K562 (cell line): Measurements from ENCODE around the gene CMTM1. TPM values are rescaled to one million over a fixed set of nuclear protein-coding genes. Genes with fewer than 3 reads are reported as not detected.

Experiments
- DDX20 ChIP-seq: fragments of 450-650 bp; IDR thresholded peaks from 2 replicates; pipeline ENCODE4 v1.6.1; 2016; ENCODE audit warnings: missing genetic modification characterization, low read depth, mild to moderate bottlenecking, missing compliant biosample characterization, moderate library complexity
- DMBX1 ChIP-seq: fragments of 250-450 bp; sonication (Bioruptor Pico); IDR thresholded peaks from 2 replicates; pipeline ENCODE4 v1.8.0; 2022; ENCODE audit warnings: inconsistent platforms, mild to moderate bottlenecking, moderate library complexity, borderline replicate concordance
- DPF2 ChIP-seq: fragments of 450-650 bp; IDR thresholded peaks from 2 replicates; pipeline ENCODE4 v1.6.1; 2016
- ELF4 ChIP-seq: fragments of 450-650 bp; formaldehyde crosslinking; IDR thresholded peaks from 2 replicates; pipeline ENCODE4 v1.4.0; 2022; ENCODE audit warnings: missing genetic modification characterization
- ESRRA ChIP-seq: fragments of 450-650 bp; IDR thresholded peaks from 2 replicates; pipeline ENCODE4 v1.6.1; 2014; ENCODE audit warnings: low read depth, mild to moderate bottlenecking, moderate library complexity, borderline replicate concordance
- ETV6 ChIP-seq, 3 experiments: fragments of 150-350 bp in 1 of 3; sonication (generic) in 1 of 3; formaldehyde crosslinking in 1 of 3; IDR thresholded peaks; 2 replicates each; pipeline versions ENCODE4 v1.6.1 to v1.8.0; 2014 to 2022; ENCODE audit warnings: borderline replicate concordance in 2 of 3, low read depth in 2 of 3, antibody characterized with exemption in 1 of 3, low read length in 1 of 3, mild to moderate bottlenecking in 1 of 3, missing genetic modification reagents in 1 of 3
- HDAC2 ChIP-seq: fragments of 450-650 bp; IDR thresholded peaks from 2 replicates; pipeline ENCODE4 v1.6.1; 2016; ENCODE audit warnings: mild to moderate bottlenecking
- KLF10 ChIP-seq: fragments of 250-450 bp; sonication (Bioruptor Pico); IDR thresholded peaks from 2 replicates; pipeline ENCODE4 v1.6.1; 2021; ENCODE audit warnings: matching md5 sums
- KLF16 ChIP-seq: IDR thresholded peaks from 2 replicates; pipeline ENCODE4 v1.6.1; 2016; ENCODE audit warnings: antibody characterized with exemption
- MBD2 ChIP-seq: sonication (generic); IDR thresholded peaks from 2 replicates; pipeline ENCODE4 v1.6.1; 2016; ENCODE audit warnings: low read depth, borderline replicate concordance
- NEUROD1 ChIP-seq: fragments of 150-350 bp; IDR thresholded peaks from 2 replicates; pipeline ENCODE4 v1.6.1; 2014; ENCODE audit warnings: borderline replicate concordance, low read length, low read depth; ENCODE audit not compliant: partially characterized antibody
- NR2F6 ChIP-seq: fragments of 450-650 bp; formaldehyde crosslinking; IDR thresholded peaks from 2 replicates; pipeline ENCODE4 v1.4.0; 2020; ENCODE audit warnings: mild to moderate bottlenecking
- POLR2B ChIP-seq: fragments of 450-650 bp; IDR thresholded peaks from 2 replicates; pipeline ENCODE4 v1.6.1; 2018; ENCODE audit warnings: low read depth; ENCODE audit not compliant: partially characterized antibody
- RUNX1 ChIP-seq: sonication (generic); IDR thresholded peaks from 2 replicates; pipeline ENCODE4 v1.6.1; 2016; ENCODE audit warnings: antibody characterized with exemption, low read depth
- SREBF2 ChIP-seq: sonication (generic); formaldehyde crosslinking; IDR thresholded peaks from 2 replicates; pipeline ENCODE4 v1.4.0; 2020; ENCODE audit warnings: mild to moderate bottlenecking, missing genetic modification reagents
- TEAD4 ChIP-seq, 2 experiments: sonication (generic) in 1 of 2; formaldehyde crosslinking in 1 of 2; IDR thresholded peaks; 2 replicates each; pipeline versions ENCODE4 v1.6.1 to v1.8.0; 2012 to 2022; ENCODE audit warnings: borderline replicate concordance in 1 of 2, inconsistent platforms in 1 of 2, low read length in 1 of 2, mild to moderate bottlenecking in 1 of 2, missing genetic modification reagents in 1 of 2
- ZNF212 ChIP-seq: fragments of 450-650 bp; formaldehyde crosslinking; IDR thresholded peaks from 2 replicates; pipeline ENCODE4 v1.4.0; 2020; ENCODE audit warnings: mild to moderate bottlenecking
- ZNF584 ChIP-seq: fragments of 200-800 bp; sonication (Bioruptor generic); IDR thresholded peaks from 2 replicates; pipeline ENCODE4 v1.6.1; 2016; ENCODE audit warnings: low read depth, mild to moderate bottlenecking, missing genetic modification characterization, missing compliant biosample characterization
- polyA plus RNA-seq, 8 experiments: library from polyadenylated mRNA; depleted of rRNA in 4 of 8; stranded (reverse) in 5 of 8; unstranded in 3 of 8; fragments of >200 nt; fragmentation: Nextera tagmentation in 2 of 8; fragmentation: Illumina TruSeq in 1 of 8; extraction: Ambion mirVana in 2 of 8; extraction: Trizol in 1 of 8; gene quantifications; 2 replicates each; pipeline versions ENCODE4 v1.2.1 to v1.2.3, GENCODE V29; 2011 to 2014; ENCODE audit warnings: inconsistent platforms in 1 of 8, missing spikeins in 1 of 8
- total RNA-seq, 7 experiments: library from RNA; depleted of rRNA in 6 of 7; stranded (reverse); fragments of >200 nt in 6 of 7; fragmentation: Illumina TruSeq in 2 of 7; extraction: Trizol in 2 of 7; gene quantifications; 2 replicates each; pipeline versions ENCODE4 v1.2.1 to v1.2.3, GENCODE V29; 2011 to 2021; ENCODE audit warnings: low replicate concordance in 1 of 7
- TF ChIP-seq, protein P1 (sequence below): sonication (generic); formaldehyde crosslinking; IDR thresholded peaks from 2 replicates; pipeline ENCODE4 v1.8.0; 2022; ENCODE audit warnings: missing genetic modification reagents, mild to moderate bottlenecking, borderline replicate concordance
- TF ChIP-seq, protein P2 (sequence below), 2 experiments: fragments of 150-350 bp in 1 of 2; IDR thresholded peaks; 2 replicates each; pipeline ENCODE4 v1.6.1; 2012 to 2016; ENCODE audit warnings: low read depth in 2 of 2, low read length in 2 of 2, mild to moderate bottlenecking in 1 of 2, moderate library complexity in 1 of 2

Gene CMTM1
- total and polyA plus RNA-seq, 9 of the 15 experiments (the other 6 are each of a cell fraction or from before 2014, with no cell fraction given), result 0.25 to 2.6 (median 1.1) TPM; not detected in 2

DNA sequence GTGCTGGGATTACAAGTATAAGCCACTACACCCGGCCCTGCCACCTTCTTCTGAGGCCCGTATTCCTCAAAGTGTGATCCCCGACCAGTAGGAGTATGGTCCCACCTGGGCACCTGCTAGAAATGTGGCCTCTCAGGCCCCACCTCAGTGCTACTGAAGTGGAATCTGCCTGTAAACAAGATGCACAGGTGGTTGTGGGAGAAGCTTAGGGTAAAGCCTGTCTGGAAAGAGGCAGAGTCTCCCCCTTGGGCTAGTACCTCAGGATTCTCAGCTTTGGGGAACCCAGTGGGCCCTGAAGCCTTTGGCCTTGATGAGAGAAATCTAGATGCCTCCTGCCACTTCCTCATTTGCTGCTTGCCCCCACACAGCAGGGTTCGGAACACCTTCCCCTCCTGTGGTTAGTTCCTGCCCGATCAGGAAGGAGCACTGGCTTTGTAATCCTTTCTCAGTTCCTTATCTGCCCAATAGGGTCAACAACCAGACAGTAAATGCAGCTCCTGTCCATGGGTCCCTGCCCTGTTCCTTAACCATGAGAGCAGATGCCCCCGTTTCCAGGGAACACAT, 41.6 kb upstream of the CMTM1 start (continued):
- TF ChIP-seq, protein P1, sequence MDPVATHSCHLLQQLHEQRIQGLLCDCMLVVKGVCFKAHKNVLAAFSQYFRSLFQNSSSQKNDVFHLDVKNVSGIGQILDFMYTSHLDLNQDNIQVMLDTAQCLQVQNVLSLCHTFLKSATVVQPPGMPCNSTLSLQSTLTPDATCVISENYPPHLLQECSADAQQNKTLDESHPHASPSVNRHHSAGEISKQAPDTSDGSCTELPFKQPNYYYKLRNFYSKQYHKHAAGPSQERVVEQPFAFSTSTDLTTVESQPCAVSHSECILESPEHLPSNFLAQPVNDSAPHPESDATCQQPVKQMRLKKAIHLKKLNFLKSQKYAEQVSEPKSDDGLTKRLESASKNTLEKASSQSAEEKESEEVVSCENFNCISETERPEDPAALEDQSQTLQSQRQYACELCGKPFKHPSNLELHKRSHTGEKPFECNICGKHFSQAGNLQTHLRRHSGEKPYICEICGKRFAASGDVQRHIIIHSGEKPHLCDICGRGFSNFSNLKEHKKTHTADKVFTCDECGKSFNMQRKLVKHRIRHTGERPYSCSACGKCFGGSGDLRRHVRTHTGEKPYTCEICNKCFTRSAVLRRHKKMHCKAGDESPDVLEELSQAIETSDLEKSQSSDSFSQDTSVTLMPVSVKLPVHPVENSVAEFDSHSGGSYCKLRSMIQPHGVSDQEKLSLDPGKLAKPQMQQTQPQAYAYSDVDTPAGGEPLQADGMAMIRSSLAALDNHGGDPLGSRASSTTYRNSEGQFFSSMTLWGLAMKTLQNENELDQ (CRISPR knock-in tag), result no peak
- peak; percentile 61; the same call in 1 of the 2 replicates for TF ChIP-seq ELF4 (CRISPR knock-in tag)
- TF ChIP-seq, protein P2, sequence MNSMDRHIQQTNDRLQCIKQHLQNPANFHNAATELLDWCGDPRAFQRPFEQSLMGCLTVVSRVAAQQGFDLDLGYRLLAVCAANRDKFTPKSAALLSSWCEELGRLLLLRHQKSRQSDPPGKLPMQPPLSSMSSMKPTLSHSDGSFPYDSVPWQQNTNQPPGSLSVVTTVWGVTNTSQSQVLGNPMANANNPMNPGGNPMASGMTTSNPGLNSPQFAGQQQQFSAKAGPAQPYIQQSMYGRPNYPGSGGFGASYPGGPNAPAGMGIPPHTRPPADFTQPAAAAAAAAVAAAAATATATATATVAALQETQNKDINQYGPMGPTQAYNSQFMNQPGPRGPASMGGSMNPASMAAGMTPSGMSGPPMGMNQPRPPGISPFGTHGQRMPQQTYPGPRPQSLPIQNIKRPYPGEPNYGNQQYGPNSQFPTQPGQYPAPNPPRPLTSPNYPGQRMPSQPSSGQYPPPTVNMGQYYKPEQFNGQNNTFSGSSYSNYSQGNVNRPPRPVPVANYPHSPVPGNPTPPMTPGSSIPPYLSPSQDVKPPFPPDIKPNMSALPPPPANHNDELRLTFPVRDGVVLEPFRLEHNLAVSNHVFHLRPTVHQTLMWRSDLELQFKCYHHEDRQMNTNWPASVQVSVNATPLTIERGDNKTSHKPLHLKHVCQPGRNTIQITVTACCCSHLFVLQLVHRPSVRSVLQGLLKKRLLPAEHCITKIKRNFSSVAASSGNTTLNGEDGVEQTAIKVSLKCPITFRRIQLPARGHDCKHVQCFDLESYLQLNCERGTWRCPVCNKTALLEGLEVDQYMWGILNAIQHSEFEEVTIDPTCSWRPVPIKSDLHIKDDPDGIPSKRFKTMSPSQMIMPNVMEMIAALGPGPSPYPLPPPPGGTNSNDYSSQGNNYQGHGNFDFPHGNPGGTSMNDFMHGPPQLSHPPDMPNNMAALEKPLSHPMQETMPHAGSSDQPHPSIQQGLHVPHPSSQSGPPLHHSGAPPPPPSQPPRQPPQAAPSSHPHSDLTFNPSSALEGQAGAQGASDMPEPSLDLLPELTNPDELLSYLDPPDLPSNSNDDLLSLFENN (IDR thresholded peaks at IDR 0.05; ENCODE audit: low read depth in 2 of 2, low read length in 2 of 2), result peak in 1 of 2 experiments; percentile 35; a peak in 1 of 4 replicates
- no peak for TF ChIP-seq POLR2B
- TF ChIP-seq DPF2, result peak; percentile 64; the same call in 1 of the 2 replicates
- TF ChIP-seq KLF10 (CRISPR knock-in tag), result no peak
- peak; percentile 87 for TF ChIP-seq KLF16
- TF ChIP-seq ESRRA, result peak; percentile 79; the same call in 1 of the 2 replicates
- TF ChIP-seq ZNF584 (CRISPR knock-in tag), result no peak
- TF ChIP-seq NEUROD1, result peak; percentile 17
- no peak for TF ChIP-seq DDX20 (tag)
- TF ChIP-seq DMBX1 (CRISPR knock-in tag), result peak; percentile 66; the same call in 1 of the 2 replicates
- TF ChIP-seq RUNX1, result peak; percentile 71; the same call in 1 of the 2 replicates
- TF ChIP-seq NR2F6 (CRISPR knock-in tag), result no peak
- peak; percentile 74 to 93; a peak in 3 of 4 replicates for TF ChIP-seq ETV6 (IDR thresholded peaks at IDR 0.05; ENCODE audit: borderline replicate concordance in 1 of 2, low read depth in 2 of 2, low read length in 1 of 2)
- TF ChIP-seq ETV6 (CRISPR knock-in tag; IDR thresholded peaks at IDR 0.05; ENCODE audit: borderline replicate concordance), result no peak
- peak; percentile 54; the same call in 1 of the 2 replicates for TF ChIP-seq MBD2
- peak; percentile 90 for TF ChIP-seq TEAD4 (IDR thresholded peaks at IDR 0.05; ENCODE audit: low read length)
- TF ChIP-seq TEAD4 (CRISPR knock-in tag; IDR thresholded peaks at IDR 0.05; ENCODE audit: borderline replicate concordance), result no peak
- TF ChIP-seq ZNF212 (CRISPR knock-in tag), result no peak
- TF ChIP-seq HDAC2, result peak; percentile 64; the same call in 1 of the 2 replicates
- TF ChIP-seq SREBF2 (CRISPR knock-in tag), result no peak
